Endothelial cell (in vitro differentiated cells): ENCODE data around the gene XYLT2. TPM values are rescaled to one million over a fixed set of nuclear protein-coding genes. Genes with fewer than 3 reads are reported as not detected.

Source experiments
- DNase-seq: peaks from one replicate; pipeline ENCODE4 v3.0.0; 2021; ENCODE audit warnings: low spot score
- H3K27ac Mint-ChIP-seq: one replicate; pipeline ENCODE4 v1.8.0; 2021; ENCODE audit warnings: mixed read lengths, inconsistent platforms; ENCODE audit not compliant: unreplicated experiment
- H3K27me3 Mint-ChIP-seq: one replicate; pipeline ENCODE4 v1.8.0; 2021; ENCODE audit warnings: mild to moderate bottlenecking, moderate library complexity, mixed read lengths, inconsistent platforms; ENCODE audit not compliant: unreplicated experiment
- H3K36me3 Mint-ChIP-seq: one replicate; pipeline ENCODE4 v1.8.0; 2021; ENCODE audit warnings: mild to moderate bottlenecking, low read depth, mixed read lengths, inconsistent platforms; ENCODE audit not compliant: unreplicated experiment
- H3K4me1 Mint-ChIP-seq: one replicate; pipeline ENCODE4 v1.8.0; 2021; ENCODE audit warnings: mild to moderate bottlenecking, mixed read lengths, inconsistent platforms; ENCODE audit not compliant: unreplicated experiment
- H3K4me3 Mint-ChIP-seq: one replicate; pipeline ENCODE4 v1.8.0; 2021; ENCODE audit warnings: mild to moderate bottlenecking, mixed read lengths, inconsistent platforms; ENCODE audit not compliant: unreplicated experiment
- H3K9me3 Mint-ChIP-seq: one replicate; pipeline ENCODE4 v1.8.0; 2021; ENCODE audit warnings: mixed read lengths, inconsistent platforms; ENCODE audit not compliant: unreplicated experiment
- total RNA-seq: library from RNA; stranded (reverse); fragmentation: NEBNext Ultra II Directional; extraction: Animal tissue kit (Norgen Biotek cat#: 25700); gene quantifications from one replicate; pipeline ENCODE4 v1.2.1, GENCODE V29; 2021; ENCODE audit not compliant: unreplicated experiment
- TF ChIP-seq, protein P1 (sequence below): fragments of 200-600 bp; sonication (generic); IDR thresholded peaks from one replicate; pipeline ENCODE4 v1.5.0; 2021; ENCODE audit warnings: antibody characterized with exemption; ENCODE audit not compliant: unreplicated experiment

Gene XYLT2
- total RNA-seq, 1 donor from 2014 or later = 23.1 TPM

DNA sequence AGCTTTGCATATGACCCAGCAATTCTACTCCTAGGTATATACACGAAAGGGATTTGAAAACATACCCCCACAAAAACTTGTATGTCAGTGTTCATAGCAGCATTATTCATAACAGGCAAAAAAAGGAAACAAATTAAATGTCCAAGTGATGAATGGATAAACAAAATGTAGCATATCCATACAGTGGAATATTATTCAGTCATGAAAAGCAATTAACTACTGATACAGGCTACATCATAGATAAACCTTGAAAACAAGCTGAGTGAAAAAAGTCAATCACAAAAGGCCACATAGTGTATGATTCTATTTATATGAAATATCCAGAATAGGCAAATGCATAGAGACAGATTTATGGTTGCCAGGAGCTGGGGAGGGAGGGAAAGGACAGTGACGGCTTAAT, 27.8 kb downstream of the XYLT2 start:
- H3K36me3 Mint-ChIP-seq = peaks cover 11% of the 10 kb centered on the region
- H3K4me1 Mint-ChIP-seq = peaks cover 18% of the 10 kb centered on the region
- peaks cover 8% of the 10 kb centered on the region for H3K27me3 Mint-ChIP-seq
- H3K9me3 Mint-ChIP-seq = no peaks in the 10 kb centered on the region
- H3K4me3 Mint-ChIP-seq = peak overlapping the region; percentile 100
- no peak for DNase-seq
- peak overlapping the region; percentile 36 for H3K27ac Mint-ChIP-seq
- TF ChIP-seq, protein P1, sequence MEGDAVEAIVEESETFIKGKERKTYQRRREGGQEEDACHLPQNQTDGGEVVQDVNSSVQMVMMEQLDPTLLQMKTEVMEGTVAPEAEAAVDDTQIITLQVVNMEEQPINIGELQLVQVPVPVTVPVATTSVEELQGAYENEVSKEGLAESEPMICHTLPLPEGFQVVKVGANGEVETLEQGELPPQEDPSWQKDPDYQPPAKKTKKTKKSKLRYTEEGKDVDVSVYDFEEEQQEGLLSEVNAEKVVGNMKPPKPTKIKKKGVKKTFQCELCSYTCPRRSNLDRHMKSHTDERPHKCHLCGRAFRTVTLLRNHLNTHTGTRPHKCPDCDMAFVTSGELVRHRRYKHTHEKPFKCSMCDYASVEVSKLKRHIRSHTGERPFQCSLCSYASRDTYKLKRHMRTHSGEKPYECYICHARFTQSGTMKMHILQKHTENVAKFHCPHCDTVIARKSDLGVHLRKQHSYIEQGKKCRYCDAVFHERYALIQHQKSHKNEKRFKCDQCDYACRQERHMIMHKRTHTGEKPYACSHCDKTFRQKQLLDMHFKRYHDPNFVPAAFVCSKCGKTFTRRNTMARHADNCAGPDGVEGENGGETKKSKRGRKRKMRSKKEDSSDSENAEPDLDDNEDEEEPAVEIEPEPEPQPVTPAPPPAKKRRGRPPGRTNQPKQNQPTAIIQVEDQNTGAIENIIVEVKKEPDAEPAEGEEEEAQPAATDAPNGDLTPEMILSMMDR = no peak

DNA sequence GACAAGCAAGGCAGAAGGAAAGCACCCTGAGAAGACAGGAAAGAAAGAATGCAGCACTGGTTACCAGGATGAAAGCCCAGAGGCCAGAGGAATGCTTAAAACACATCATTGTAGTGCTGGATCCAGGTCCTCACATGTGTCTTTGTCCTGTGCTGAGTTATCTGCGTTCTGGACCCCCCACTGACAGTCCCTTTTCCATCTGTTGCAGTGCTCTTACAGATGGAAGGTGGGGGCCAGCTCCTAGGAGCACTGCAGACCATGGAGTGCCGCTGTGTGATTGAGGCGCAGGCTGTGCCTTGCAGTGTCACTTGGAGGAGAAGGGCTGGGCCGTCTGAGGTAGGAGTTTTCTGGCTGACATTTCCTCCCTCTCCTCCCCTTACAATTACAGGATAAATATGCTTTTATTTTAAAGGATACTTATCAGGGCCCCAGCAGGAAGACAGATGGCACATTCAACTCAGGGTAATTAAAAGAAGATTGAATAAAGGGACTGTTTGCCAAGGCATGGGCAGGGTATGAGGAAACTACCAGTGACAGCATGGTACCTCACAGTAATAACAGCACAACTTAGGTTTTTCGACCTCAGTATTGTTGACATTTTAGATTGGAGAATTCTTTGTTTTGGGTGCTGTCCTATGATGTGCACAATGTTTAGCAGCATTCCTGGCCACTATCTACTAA, 30.1 kb downstream of the XYLT2 start:
- TF ChIP-seq, protein P1 = no peak
- Mint-ChIP-seq H3K36me3 (peaks cover 3% of the 10 kb centered on the region), H3K9me3 (no peaks in the 10 kb centered on the region), H3K27ac (peak overlapping the region; percentile 75), H3K27me3 (peaks cover 8% of the 10 kb centered on the region), H3K4me3 (no peak overlapping the region), H3K4me1 (peaks cover 18% of the 10 kb centered on the region)
- no peak for DNase-seq

DNA sequence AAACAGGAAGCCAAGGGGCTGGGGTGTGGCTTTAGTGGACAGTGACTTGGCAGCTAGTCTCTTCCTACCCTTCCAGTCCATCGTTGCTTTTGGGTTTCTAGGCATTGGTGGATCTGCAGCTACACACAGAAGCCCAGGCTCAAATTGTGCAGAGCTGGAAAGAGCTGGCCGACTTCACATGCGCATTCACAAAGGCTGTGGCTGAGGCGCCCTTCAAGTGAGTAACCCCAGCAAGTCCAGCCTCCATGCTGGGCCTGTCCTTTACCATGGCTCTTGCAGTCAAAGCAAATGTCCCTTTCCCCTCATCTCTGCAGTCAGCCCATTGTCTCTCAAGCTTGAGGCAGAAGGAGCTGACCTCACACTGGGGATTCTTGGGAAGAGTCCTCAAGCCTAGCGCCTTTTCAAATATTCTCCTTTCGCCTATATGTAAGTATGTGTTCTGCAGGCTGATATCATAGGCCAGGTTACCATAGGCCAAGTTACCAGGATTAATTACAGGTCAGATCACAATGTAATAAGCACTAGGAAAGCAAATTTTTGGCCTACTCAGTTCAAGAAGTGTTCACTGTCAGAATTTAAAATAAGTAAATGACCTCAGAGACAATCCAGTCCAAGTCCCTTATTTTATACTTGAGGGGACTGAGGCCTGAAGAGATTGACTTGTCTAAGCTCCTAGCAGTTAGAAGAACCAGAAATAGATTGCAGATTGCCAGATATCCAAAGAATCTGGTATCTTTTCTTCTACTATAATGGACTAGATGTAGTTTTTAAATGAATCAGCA, 33.6 kb downstream of the XYLT2 start:
- Mint-ChIP-seq H3K4me3 (no peak overlapping the region), H3K36me3 (peaks cover 26% of the 10 kb centered on the region), H3K9me3 (no peaks in the 10 kb centered on the region), H3K27me3 (no peaks in the 10 kb centered on the region), H3K27ac (peak overlapping the region; percentile 18), H3K4me1 (peaks cover 2% of the 10 kb centered on the region)
- TF ChIP-seq, protein P1 = no peak
- no peak for DNase-seq

DNA sequence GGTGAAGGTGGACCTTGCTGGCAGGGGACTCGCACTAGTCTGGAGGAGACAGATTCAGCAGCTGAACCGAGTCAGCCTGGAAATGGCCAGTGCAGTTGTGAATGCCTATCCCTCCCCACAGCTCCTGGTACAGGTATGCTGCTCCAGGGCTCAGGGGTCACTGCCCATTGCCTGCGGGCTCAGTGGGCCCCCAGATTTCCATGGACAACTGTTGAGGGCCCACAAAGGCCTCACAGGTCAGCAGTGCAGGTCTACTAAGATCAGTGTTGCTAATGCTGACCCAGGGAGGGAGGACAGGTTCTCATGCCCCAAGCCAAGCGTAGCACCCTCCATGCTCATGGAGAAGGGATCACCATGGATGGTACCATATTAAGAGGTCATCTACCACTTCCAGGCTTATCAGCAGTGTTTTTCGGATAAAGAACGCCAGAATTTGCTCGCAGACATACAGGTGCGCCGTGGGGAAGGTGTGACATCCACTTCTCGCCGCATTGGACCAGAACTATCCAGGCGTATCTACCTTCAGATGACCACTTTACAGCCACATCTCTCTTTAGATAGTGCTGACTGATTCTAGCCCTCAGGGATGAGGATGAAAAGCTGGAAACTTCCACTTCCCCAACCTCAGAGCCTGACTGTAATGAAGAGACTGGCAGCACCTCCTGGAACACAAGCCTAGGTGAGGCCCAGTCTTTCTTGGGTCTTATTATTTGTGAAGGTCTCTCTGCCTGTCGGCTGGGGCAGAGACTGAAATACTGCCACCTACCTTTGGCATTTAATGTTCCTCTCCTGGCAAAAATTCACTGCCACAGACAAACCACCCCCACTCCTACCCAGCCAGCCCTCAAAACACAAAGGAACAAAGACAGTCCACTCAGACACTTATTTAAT, 34.7 kb downstream of the XYLT2 start:
- Mint-ChIP-seq H3K36me3 (peaks cover 37% of the 10 kb centered on the region), H3K9me3 (no peaks in the 10 kb centered on the region), H3K27ac (no peak overlapping the region), H3K4me1 (peaks cover under 1% of the 10 kb centered on the region), H3K4me3 (no peak overlapping the region), H3K27me3 (no peaks in the 10 kb centered on the region)
- TF ChIP-seq, protein P1 = no peak
- no peak for DNase-seq
